ENCODE data around the gene PCLAF.

The PCLAF gene

GRCh38 chr15:64315216-64315615 lies 66.0 kb downstream of the PCLAF start:
- DNase-seq (ENCODE audit: low spot score): no peak

GRCh38 chr15:64314456-64314855 lies 66.8 kb downstream of the PCLAF start:
- no peak for DNase-seq (ENCODE audit: low spot score)
